HepG2 (cell line): ENCODE data around the gene CENPC. TPM values are rescaled to one million over a fixed set of nuclear protein-coding genes. Genes with fewer than 3 reads are reported as not detected.

Experiments
- ATAC-seq: fragments of 200-7000 bp; cut with Tn5 transposase; 3 replicates; pipeline ENCODE4 v1.9.1; 2020; ENCODE audit warnings: mild to moderate bottlenecking, moderate library complexity
- BruUV-seq: library from RNA; stranded (reverse); fragments of 400-500 nt; replicated peaks from 2 replicates; lab custom pipeline; 2021; lab: Mats Ljungman, UMichigan
- CTCF ChIA-PET: fragments of 300-600 bp; formaldehyde crosslinking; extraction: SDS; loops from one replicate; lab custom pipeline; 2021; ENCODE audit warnings: low total read pairs, inconsistent platforms, low intra/inter-chr PET ratio; lab: Yijun Ruan, JAX
- POLR2A ChIA-PET: fragments of 350-600 bp; sonication (Branson Sonifier 250); formaldehyde crosslinking; loops from one replicate; lab custom pipeline; 2020; ENCODE audit warnings: antibody characterized with exemption, inconsistent platforms; lab: Yijun Ruan, JAX
- DNase-seq: peaks from one replicate; pipeline ENCODE4 v3.0.0-alpha.2; 2015; ENCODE audit warnings: low spot score
- FAIRE-seq: peaks from 3 replicates; lab custom pipeline; 2011; peaks lifted over from hg19 to GRCh38; lab: Jason Lieb, UNC
- H2AFZ ChIP-seq: one replicate; pipeline ENCODE4 v1.6.1; 2011; ENCODE audit warnings: low read length, inconsistent platforms
- H3K27ac ChIP-seq: fragments of 300-600 bp; 3 replicates; pipeline ENCODE4 v1.8.0; 2011; ENCODE audit warnings: mixed run types, mild to moderate bottlenecking, mixed read lengths, low read length, inconsistent platforms; ENCODE audit not compliant: insufficient read depth; ENCODE audit errors: extremely low read length
- H3K27me3 ChIP-seq, 2 experiments: fragments of 200-600 bp in 1 of 2; 2 replicates in 1 of 2; 3 replicates in 1 of 2; pipeline versions ENCODE4 v1.6.0 to v1.8.0; 2011; ENCODE audit warnings: low read length in 2 of 2, mild to moderate bottlenecking in 2 of 2, moderate library complexity in 2 of 2, inconsistent platforms in 1 of 2; ENCODE audit not compliant: insufficient read depth in 2 of 2, control insufficient read depth in 1 of 2
- H3K36me3 ChIP-seq, 2 experiments: fragments of 200-600 bp in 1 of 2; replicated peaks in 1 of 2; 2 replicates in 1 of 2; 3 replicates in 1 of 2; pipeline versions ENCODE4 v1.5.1 to v1.8.0; 2011; ENCODE audit warnings: low read length in 2 of 2, inconsistent platforms in 1 of 2; ENCODE audit not compliant: insufficient read depth in 2 of 2, control insufficient read depth in 1 of 2
- H3K4me1 ChIP-seq: 2 replicates; pipeline ENCODE4 v1.5.1; 2012; ENCODE audit warnings: low read length, inconsistent platforms; ENCODE audit not compliant: insufficient read depth
- H3K4me2 ChIP-seq: 2 replicates; pipeline ENCODE4 v1.6.0; 2011; ENCODE audit warnings: low read depth, low read length, inconsistent platforms
- H3K4me3 ChIP-seq, 3 experiments: fragments of 200-600 bp in 1 of 3; sonication (generic), shearing (Covaris generic) in 1 of 3; replicated peaks in 1 of 3; 2 replicates each; pipeline ENCODE4 v1.5.1; 2011 to 2016; ENCODE audit warnings: low read length in 3 of 3, inconsistent platforms in 2 of 3, low read depth in 2 of 3, mild to moderate bottlenecking in 2 of 3, control low read depth in 1 of 3, mixed read lengths in 1 of 3; ENCODE audit not compliant: insufficient read depth in 1 of 3
- H3K79me2 ChIP-seq: one replicate; pipeline ENCODE4 v1.6.1; 2011; ENCODE audit warnings: low read length, inconsistent platforms; ENCODE audit not compliant: insufficient read depth
- H3K9ac ChIP-seq: 2 replicates; pipeline ENCODE4 v1.6.0; 2011; ENCODE audit warnings: mild to moderate bottlenecking, low read depth, low read length, inconsistent platforms; ENCODE audit not compliant: insufficient read depth
- H3K9me3 ChIP-seq: 2 replicates; pipeline ENCODE4 v1.5.1; 2012; ENCODE audit warnings: mild to moderate bottlenecking, low read length
- H4K20me1 ChIP-seq: 2 replicates; pipeline ENCODE4 v1.6.0; 2011; ENCODE audit warnings: inconsistent platforms, mild to moderate bottlenecking, low read length, moderate library complexity; ENCODE audit not compliant: insufficient read depth
- ATM ChIP-seq: fragments of 450-650 bp; IDR thresholded peaks from 2 replicates; pipeline ENCODE4 v1.7.1; 2017; ENCODE audit warnings: mild to moderate bottlenecking, borderline replicate concordance
- CENPT ChIP-seq: sonication (generic); formaldehyde crosslinking; IDR thresholded peaks from 2 replicates; pipeline ENCODE4 v1.8.0; 2022; ENCODE audit warnings: low read depth, mild to moderate bottlenecking, moderate library complexity, missing genetic modification reagents
- HOXA5 ChIP-seq: sonication (generic); formaldehyde crosslinking; IDR thresholded peaks from 2 replicates; pipeline ENCODE4 v1.4.0; 2020; ENCODE audit warnings: missing genetic modification reagents
- KAT8 ChIP-seq: IDR thresholded peaks from 2 replicates; pipeline ENCODE4 v1.6.1; 2016; ENCODE audit warnings: missing genetic modification reagents, missing compliant biosample characterization
- MED1 ChIP-seq: sonication (generic); formaldehyde crosslinking; IDR thresholded peaks from 2 replicates; pipeline ENCODE4 v1.4.0; 2020; ENCODE audit warnings: missing genetic modification reagents
- MED13 ChIP-seq: sonication (generic); formaldehyde crosslinking; IDR thresholded peaks from 2 replicates; pipeline ENCODE4 v1.5.0; 2020; ENCODE audit warnings: missing genetic modification reagents
- MTF1 ChIP-seq: sonication (generic); formaldehyde crosslinking; IDR thresholded peaks from 2 replicates; pipeline ENCODE4 v1.5.0; 2020; ENCODE audit warnings: missing genetic modification reagents
- NFKB2 ChIP-seq: sonication (generic); formaldehyde crosslinking; IDR thresholded peaks from 2 replicates; pipeline ENCODE4 v1.4.0; 2020; ENCODE audit warnings: missing genetic modification reagents, borderline replicate concordance
- SALL1 ChIP-seq: sonication (generic); formaldehyde crosslinking; IDR thresholded peaks from 2 replicates; pipeline ENCODE4 v1.8.0; 2022; ENCODE audit warnings: mild to moderate bottlenecking, missing genetic modification reagents
- SNRNP70 ChIP-seq: fragments of 200-400 bp; formaldehyde crosslinking; IDR thresholded peaks from 2 replicates; pipeline ENCODE4 v1.6.1; 2017; ENCODE audit warnings: mild to moderate bottlenecking, low read depth, low read length, moderate library complexity
- TCF7L2 ChIP-seq: IDR thresholded peaks from 2 replicates; pipeline ENCODE4 v1.6.1; 2011; ENCODE audit warnings: mild to moderate bottlenecking, low read depth, low read length, moderate library complexity
- ZFP1 ChIP-seq: IDR thresholded peaks from 2 replicates; pipeline ENCODE4 v1.6.1; 2016
- ZNF205 ChIP-seq: IDR thresholded peaks from 2 replicates; pipeline ENCODE4 v1.6.1; 2018; ENCODE audit warnings: missing biosample characterization, missing genetic modification reagents
- ZNF34 ChIP-seq: sonication (generic); formaldehyde crosslinking; IDR thresholded peaks from 2 replicates; pipeline ENCODE4 v1.4.0; 2020; ENCODE audit warnings: mild to moderate bottlenecking, missing genetic modification reagents, borderline replicate concordance
- ZNF562 ChIP-seq: sonication (generic); formaldehyde crosslinking; IDR thresholded peaks from 2 replicates; pipeline ENCODE4 v1.8.0; 2022; ENCODE audit warnings: missing genetic modification reagents, borderline replicate concordance
- ZNF660 ChIP-seq: sonication (generic); formaldehyde crosslinking; IDR thresholded peaks from 2 replicates; pipeline ENCODE4 v1.5.1; 2020; ENCODE audit warnings: mild to moderate bottlenecking, low read depth, missing genetic modification reagents, borderline replicate concordance
- WGBS: methylation state at CpG from one replicate; pipeline ENCODE4 v1.1.6; 2017; ENCODE audit warnings: low lambda C conversion rate; 5-methylcytosine and 5-hydroxymethylcytosine counted together
- in situ Hi-C: cut with HindIII; loops from 2 replicates; pipeline ENCODE4 v1.10.0; 2017; ENCODE audit warnings: low pct_unique_long_range_greater_than_20kb; ENCODE audit not compliant: extremely low pct_ligation_motif_present
- intact Hi-C: fragments of 100-400 bp; cut with micrococcal nuclease; formaldehyde crosslinking; loops from one replicate; pipeline ENCODE4 v1.10.0; 2022; ENCODE audit not compliant: unreplicated experiment
- polyA plus RNA-seq, 8 experiments: library from polyadenylated mRNA; depleted of rRNA in 3 of 8; stranded (reverse) in 7 of 8; unstranded in 1 of 8; fragments of >200 nt; fragmentation: Illumina TruSeq in 4 of 8; extraction: Trizol in 4 of 8; gene quantifications; 2 replicates each; pipeline versions ENCODE4 v1.2.1 to v1.2.3, GENCODE V29; 2011 to 2016; ENCODE audit warnings: low read depth in 4 of 8, missing spikeins in 1 of 8, mixed read lengths in 1 of 8; ENCODE audit not compliant: insufficient read depth in 1 of 8
- total RNA-seq, 5 experiments: library from RNA; depleted of rRNA; stranded (reverse); fragments of >200 nt; fragmentation: Illumina TruSeq; extraction: Trizol; gene quantifications; 2 replicates each; pipeline ENCODE4 v1.2.3, GENCODE V29; 2016; ENCODE audit warnings: low read depth in 1 of 5
- TF ChIP-seq, protein P1 (sequence below): sonication (generic); formaldehyde crosslinking; IDR thresholded peaks from 2 replicates; pipeline ENCODE4 v1.8.0; 2023; ENCODE audit warnings: mild to moderate bottlenecking, missing genetic modification reagents
- TF ChIP-seq, protein P2 (sequence below): IDR thresholded peaks from 2 replicates; pipeline ENCODE4 v1.6.1; 2016; ENCODE audit warnings: missing compliant biosample characterization, missing genetic modification reagents, borderline replicate concordance
- TF ChIP-seq, protein P3 (sequence below): sonication (generic); formaldehyde crosslinking; IDR thresholded peaks from 2 replicates; pipeline ENCODE4 v1.5.0; 2020; ENCODE audit warnings: mild to moderate bottlenecking, missing genetic modification reagents, borderline replicate concordance

The CENPC gene
- total and polyA plus RNA-seq, 2 of the 13 experiments (the other 11 are each of a cell fraction or from before 2014, with no cell fraction given): 4.7 to 16.4 TPM

GRCh38 chr4:67576059-67576466 is 30.8 kb upstream of the CENPC start:
- ATAC-seq (no peak), DNase-seq (no peak), FAIRE-seq (no peak)
- Histone ChIP-seq H3K27ac (no peak overlapping the region), H4K20me1 (no peaks in the 10 kb centered on the region), H3K4me2 (no peak overlapping the region), H3K79me2 (no peaks in the 10 kb centered on the region), H3K9me3 (no peaks in the 10 kb centered on the region), H3K4me1 (no peaks in the 10 kb centered on the region), H3K27me3 (no peaks in the 10 kb centered on the region), H3K4me3 (no peak overlapping the region), H3K36me3 (no peaks in the 10 kb centered on the region), H2AFZ (no peak overlapping the region), H3K9ac (no peak overlapping the region)
- CTCF ChIA-PET: no interaction called here
- POLR2A ChIA-PET: no interaction called here
- intact Hi-C loops: no loop called here
- no TSS peak for BruUV-seq
- in situ Hi-C loops: no loop called here
- no peak for TF ChIP-seq ZNF205 (CRISPR knock-in tag)
- TF ChIP-seq ZNF34 (CRISPR knock-in tag): no peak
- no peak for TF ChIP-seq MTF1 (CRISPR knock-in tag)
- TF ChIP-seq ZNF660 (CRISPR knock-in tag): no peak
- no peak for TF ChIP-seq MED13
- TF ChIP-seq, protein P1, sequence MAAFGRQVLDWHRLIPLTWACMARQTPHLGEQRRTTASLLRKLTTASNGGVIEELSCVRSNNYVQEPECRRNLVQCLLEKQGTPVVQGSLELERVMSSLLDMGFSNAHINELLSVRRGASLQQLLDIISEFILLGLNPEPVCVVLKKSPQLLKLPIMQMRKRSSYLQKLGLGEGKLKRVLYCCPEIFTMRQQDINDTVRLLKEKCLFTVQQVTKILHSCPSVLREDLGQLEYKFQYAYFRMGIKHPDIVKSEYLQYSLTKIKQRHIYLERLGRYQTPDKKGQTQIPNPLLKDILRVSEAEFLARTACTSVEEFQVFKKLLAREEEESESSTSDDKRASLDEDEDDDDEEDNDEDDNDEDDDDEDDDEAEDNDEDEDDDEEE (CRISPR knock-in tag): no peak
- no peak for TF ChIP-seq ZNF562 (CRISPR knock-in tag)
- TF ChIP-seq CENPT (CRISPR knock-in tag): no peak
- TF ChIP-seq, protein P2, sequence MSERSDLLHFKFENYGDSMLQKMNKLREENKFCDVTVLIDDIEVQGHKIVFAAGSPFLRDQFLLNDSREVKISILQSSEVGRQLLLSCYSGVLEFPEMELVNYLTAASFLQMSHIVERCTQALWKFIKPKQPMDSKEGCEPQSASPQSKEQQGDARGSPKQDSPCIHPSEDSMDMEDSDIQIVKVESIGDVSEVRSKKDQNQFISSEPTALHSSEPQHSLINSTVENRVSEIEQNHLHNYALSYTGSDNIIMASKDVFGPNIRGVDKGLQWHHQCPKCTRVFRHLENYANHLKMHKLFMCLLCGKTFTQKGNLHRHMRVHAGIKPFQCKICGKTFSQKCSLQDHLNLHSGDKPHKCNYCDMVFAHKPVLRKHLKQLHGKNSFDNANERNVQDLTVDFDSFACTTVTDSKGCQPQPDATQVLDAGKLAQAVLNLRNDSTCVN: no peak
- TF ChIP-seq HOXA5 (CRISPR knock-in tag): no peak
- no peak for TF ChIP-seq NFKB2
- TF ChIP-seq ATM: no peak
- no peak for TF ChIP-seq MED1 (CRISPR knock-in tag)
- TF ChIP-seq TCF7L2: no peak
- TF ChIP-seq SNRNP70: no peak
- TF ChIP-seq SALL1 (CRISPR knock-in tag): no peak
- TF ChIP-seq, protein P3, sequence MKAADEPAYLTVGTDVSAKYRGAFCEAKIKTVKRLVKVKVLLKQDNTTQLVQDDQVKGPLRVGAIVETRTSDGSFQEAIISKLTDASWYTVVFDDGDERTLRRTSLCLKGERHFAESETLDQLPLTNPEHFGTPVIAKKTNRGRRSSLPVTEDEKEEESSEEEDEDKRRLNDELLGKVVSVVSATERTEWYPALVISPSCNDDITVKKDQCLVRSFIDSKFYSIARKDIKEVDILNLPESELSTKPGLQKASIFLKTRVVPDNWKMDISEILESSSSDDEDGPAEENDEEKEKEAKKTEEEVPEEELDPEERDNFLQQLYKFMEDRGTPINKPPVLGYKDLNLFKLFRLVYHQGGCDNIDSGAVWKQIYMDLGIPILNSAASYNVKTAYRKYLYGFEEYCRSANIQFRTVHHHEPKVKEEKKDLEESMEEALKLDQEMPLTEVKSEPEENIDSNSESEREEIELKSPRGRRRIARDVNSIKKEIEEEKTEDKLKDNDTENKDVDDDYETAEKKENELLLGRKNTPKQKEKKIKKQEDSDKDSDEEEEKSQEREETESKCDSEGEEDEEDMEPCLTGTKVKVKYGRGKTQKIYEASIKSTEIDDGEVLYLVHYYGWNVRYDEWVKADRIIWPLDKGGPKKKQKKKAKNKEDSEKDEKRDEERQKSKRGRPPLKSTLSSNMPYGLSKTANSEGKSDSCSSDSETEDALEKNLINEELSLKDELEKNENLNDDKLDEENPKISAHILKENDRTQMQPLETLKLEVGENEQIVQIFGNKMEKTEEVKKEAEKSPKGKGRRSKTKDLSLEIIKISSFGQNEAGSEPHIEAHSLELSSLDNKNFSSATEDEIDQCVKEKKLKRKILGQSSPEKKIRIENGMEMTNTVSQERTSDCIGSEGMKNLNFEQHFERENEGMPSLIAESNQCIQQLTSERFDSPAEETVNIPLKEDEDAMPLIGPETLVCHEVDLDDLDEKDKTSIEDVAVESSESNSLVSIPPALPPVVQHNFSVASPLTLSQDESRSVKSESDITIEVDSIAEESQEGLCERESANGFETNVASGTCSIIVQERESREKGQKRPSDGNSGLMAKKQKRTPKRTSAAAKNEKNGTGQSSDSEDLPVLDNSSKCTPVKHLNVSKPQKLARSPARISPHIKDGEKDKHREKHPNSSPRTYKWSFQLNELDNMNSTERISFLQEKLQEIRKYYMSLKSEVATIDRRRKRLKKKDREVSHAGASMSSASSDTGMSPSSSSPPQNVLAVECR (CRISPR knock-in tag): no peak
- no peak for TF ChIP-seq ZFP1
- no peak for TF ChIP-seq KAT8
- 24% methylated on average over 4 of the region's 4 CpGs for WGBS
